ENCODE results near the gene SAE1. TPM values are rescaled to one million over a fixed set of nuclear protein-coding genes. Genes with fewer than 3 reads are reported as not detected.

SAE1 gene
- polyA plus RNA-seq, 3 donors = 28.3 to 54.2 (median 46.5) TPM

DNA sequence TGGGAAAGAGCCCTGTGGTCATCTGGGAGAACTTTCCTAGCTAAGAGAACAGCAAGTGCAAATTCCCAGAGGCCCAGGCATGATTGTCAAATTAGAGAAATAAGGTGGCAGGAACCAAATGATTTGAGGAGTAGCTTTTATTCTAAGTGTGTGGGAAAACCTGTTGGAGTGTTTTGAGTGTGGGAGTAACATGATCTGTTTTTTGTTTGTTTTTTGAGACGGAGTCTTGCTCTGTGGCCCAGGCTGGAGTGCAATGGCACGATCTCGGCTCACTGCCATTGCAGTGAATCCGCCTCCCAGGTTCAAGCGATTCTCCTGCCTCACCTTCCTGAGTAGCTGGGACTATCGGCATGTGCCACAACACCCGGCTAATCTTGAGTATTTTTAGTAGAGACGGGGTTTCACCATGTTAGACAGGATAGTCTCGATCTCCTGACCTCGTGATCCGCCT lies 2.4 kb downstream of the SAE1 start:
- TF ChIP-seq, protein P1, sequence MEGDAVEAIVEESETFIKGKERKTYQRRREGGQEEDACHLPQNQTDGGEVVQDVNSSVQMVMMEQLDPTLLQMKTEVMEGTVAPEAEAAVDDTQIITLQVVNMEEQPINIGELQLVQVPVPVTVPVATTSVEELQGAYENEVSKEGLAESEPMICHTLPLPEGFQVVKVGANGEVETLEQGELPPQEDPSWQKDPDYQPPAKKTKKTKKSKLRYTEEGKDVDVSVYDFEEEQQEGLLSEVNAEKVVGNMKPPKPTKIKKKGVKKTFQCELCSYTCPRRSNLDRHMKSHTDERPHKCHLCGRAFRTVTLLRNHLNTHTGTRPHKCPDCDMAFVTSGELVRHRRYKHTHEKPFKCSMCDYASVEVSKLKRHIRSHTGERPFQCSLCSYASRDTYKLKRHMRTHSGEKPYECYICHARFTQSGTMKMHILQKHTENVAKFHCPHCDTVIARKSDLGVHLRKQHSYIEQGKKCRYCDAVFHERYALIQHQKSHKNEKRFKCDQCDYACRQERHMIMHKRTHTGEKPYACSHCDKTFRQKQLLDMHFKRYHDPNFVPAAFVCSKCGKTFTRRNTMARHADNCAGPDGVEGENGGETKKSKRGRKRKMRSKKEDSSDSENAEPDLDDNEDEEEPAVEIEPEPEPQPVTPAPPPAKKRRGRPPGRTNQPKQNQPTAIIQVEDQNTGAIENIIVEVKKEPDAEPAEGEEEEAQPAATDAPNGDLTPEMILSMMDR (IDR thresholded peaks at IDR 0.05) = no peak
- no peak overlapping the region for H2AFZ ChIP-seq (ENCODE audit: insufficient read depth, low read depth, low read length, poor library complexity, severe bottlenecking)
- peaks cover 0 to 1% (median 0%) of the 10 kb centered on the region in 3 donors for H3K27me3 Mint-ChIP-seq (ENCODE audit: low read depth in 3 of 3)
- 99% methylated on average over 11 of the region's 11 CpGs for WGBS (ENCODE audit: insufficient coverage)
- H3K4me2 ChIP-seq (replicated peaks; ENCODE audit: extremely low read depth, low read length, poor library complexity, severe bottlenecking) = no peak overlapping the region
- H3K9ac ChIP-seq (ENCODE audit: insufficient read depth, low read length, poor library complexity, severe bottlenecking) = no peak overlapping the region
- no peak overlapping the region for H3K4me3 ChIP-seq (replicated peaks in 1 of 3; ENCODE audit: low read depth in 2 of 3, low read length in 3 of 3)
- H3K27me3 ChIP-seq (ENCODE audit: control insufficient read depth in 2 of 2, insufficient read depth in 2 of 2, low read length in 2 of 2) = no peaks in the 10 kb centered on the region
- peak overlapping the region in 4 of 7 donors; percentile 7 to 42 (median 18) for H3K27ac Mint-ChIP-seq
- H3K9me3 Mint-ChIP-seq = peaks cover 0 to 4% (median 0%) of the 10 kb centered on the region in 7 donors
- DNase-seq = no peak
- no peaks in the 10 kb centered on the region for H3K9me3 ChIP-seq (replicated peaks in 1 of 2; ENCODE audit: control insufficient read depth in 1 of 2, insufficient read depth in 1 of 2, low read length in 2 of 2)
- no peak overlapping the region for H3K27ac ChIP-seq (ENCODE audit: low read depth in 1 of 2, low read length in 2 of 2)
- peaks cover 74% of the 10 kb centered on the region for H3K79me2 ChIP-seq (ENCODE audit: insufficient read depth, low read length)
- H3K4me1 ChIP-seq (ENCODE audit: control insufficient read depth in 1 of 2, insufficient read depth in 2 of 2, low read length in 2 of 2) = peaks cover 14 to 23% of the 10 kb centered on the region in 2 donors
- H3K4me1 Mint-ChIP-seq = peaks cover 33% of the 10 kb centered on the region
- no peak overlapping the region for H3K4me3 Mint-ChIP-seq
- peaks cover 13 to 33% of the 10 kb centered on the region in 2 donors for H3K36me3 Mint-ChIP-seq
- H3K36me3 ChIP-seq (replicated peaks in 1 of 2; ENCODE audit: control insufficient read depth in 1 of 2, insufficient read depth in 2 of 2, low read length in 2 of 2) = peaks cover 0 to 7% of the 10 kb centered on the region in 2 donors
- peaks cover 34% of the 10 kb centered on the region for H4K20me1 ChIP-seq (ENCODE audit: insufficient read depth, low read length)
- intact Hi-C loops (cut with micrococcal nuclease) = no loop called here

DNA sequence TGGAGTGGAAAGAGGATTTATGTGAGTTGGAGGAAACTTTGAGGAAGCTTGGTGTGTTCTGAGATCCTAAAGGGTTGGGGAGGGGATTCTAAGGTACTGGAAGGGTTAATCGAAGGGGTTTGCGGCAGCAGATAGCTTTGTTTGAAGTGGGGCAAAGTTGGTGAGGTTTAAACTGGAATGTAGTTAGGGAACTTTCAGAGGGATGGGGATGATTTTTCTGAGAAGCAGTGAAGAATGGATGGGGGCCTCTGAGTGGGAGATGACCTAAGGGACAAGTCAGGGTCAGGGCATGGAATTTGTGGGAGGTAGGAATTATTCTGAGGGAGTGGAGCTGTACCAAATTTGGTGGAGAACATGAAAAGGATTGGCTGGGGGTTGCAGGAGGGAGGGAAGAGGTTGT lies 3.9 kb downstream of the SAE1 start:
- H3K4me1 Mint-ChIP-seq = peaks cover 37% of the 10 kb centered on the region
- intact Hi-C loops (cut with micrococcal nuclease) = no loop called here
- H3K27me3 ChIP-seq (ENCODE audit: control insufficient read depth in 2 of 2, insufficient read depth in 2 of 2, low read length in 2 of 2) = no peaks in the 10 kb centered on the region
- H3K27me3 Mint-ChIP-seq (ENCODE audit: low read depth in 3 of 3) = peaks cover 0 to 1% (median 0%) of the 10 kb centered on the region in 3 donors
- peaks cover 17 to 44% of the 10 kb centered on the region in 2 donors for H3K36me3 Mint-ChIP-seq
- H2AFZ ChIP-seq (ENCODE audit: insufficient read depth, low read depth, low read length, poor library complexity, severe bottlenecking) = no peak overlapping the region
- no peaks in the 10 kb centered on the region for H3K9me3 ChIP-seq (replicated peaks in 1 of 2; ENCODE audit: control insufficient read depth in 1 of 2, insufficient read depth in 1 of 2, low read length in 2 of 2)
- H3K79me2 ChIP-seq (ENCODE audit: insufficient read depth, low read length) = peaks cover 89% of the 10 kb centered on the region
- WGBS (ENCODE audit: insufficient coverage) = 91% methylated on average over 2 of the region's 2 CpGs
- peaks cover 0 to 7% of the 10 kb centered on the region in 2 donors for H3K36me3 ChIP-seq (replicated peaks in 1 of 2; ENCODE audit: control insufficient read depth in 1 of 2, insufficient read depth in 2 of 2, low read length in 2 of 2)
- DNase-seq = no peak
- H3K4me2 ChIP-seq (replicated peaks; ENCODE audit: extremely low read depth, low read length, poor library complexity, severe bottlenecking) = no peak overlapping the region
- no peak overlapping the region for H3K27ac ChIP-seq (ENCODE audit: low read depth in 1 of 2, low read length in 2 of 2)
- no peak overlapping the region for H3K4me3 Mint-ChIP-seq
- H4K20me1 ChIP-seq (ENCODE audit: insufficient read depth, low read length) = peaks cover 34% of the 10 kb centered on the region
- peaks cover 14 to 23% of the 10 kb centered on the region in 2 donors for H3K4me1 ChIP-seq (ENCODE audit: control insufficient read depth in 1 of 2, insufficient read depth in 2 of 2, low read length in 2 of 2)
- H3K9ac ChIP-seq (ENCODE audit: insufficient read depth, low read length, poor library complexity, severe bottlenecking) = no peak overlapping the region
- no peak overlapping the region for H3K4me3 ChIP-seq (replicated peaks in 1 of 3; ENCODE audit: low read depth in 2 of 3, low read length in 3 of 3)
- TF ChIP-seq, protein P1 (IDR thresholded peaks at IDR 0.05) = no peak
- H3K9me3 Mint-ChIP-seq = peaks cover 0 to 4% (median 0%) of the 10 kb centered on the region in 7 donors
- peak overlapping the region in 3 of 7 donors; percentile 36 to 69 (median 56) for H3K27ac Mint-ChIP-seq
